ENCODE results near the gene KMT2E.

The KMT2E gene

DNA sequence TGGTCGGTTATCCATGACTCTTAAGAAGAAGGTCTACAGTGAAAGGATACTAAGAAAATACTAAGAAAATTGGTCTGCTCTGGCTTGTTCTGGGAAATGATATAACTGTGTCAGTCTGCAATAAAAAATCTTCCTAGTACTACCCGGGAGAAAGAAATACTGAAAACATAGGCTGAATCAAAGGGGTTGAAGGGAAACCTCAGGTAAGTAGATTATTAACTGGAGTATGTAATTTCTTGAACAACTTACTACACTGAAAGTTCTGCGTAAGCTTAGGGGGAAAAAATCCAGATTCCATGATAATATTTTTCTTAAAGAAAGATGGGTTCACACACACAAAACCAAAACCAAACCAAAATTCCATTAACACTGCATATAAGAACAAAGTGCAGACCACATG, 143.3 kb downstream of the KMT2E start:
- no peak overlapping the region for H3K4ac ChIP-seq (ENCODE audit: low read depth, low read length)
- no peak overlapping the region for H2BK5ac ChIP-seq (ENCODE audit: low read length)
- no peak overlapping the region for H4K5ac ChIP-seq (ENCODE audit: low read length)
- no peak overlapping the region for H3K18ac ChIP-seq (ENCODE audit: low read length)
- no peaks in the 10 kb centered on the region for H3K27me3 ChIP-seq (ENCODE audit: insufficient read depth, low read length, poor library complexity)
- no peak overlapping the region for H3K4me3 ChIP-seq (ENCODE audit: low read length)
- no peaks in the 10 kb centered on the region for H3K4me1 ChIP-seq (ENCODE audit: control insufficient read depth, low read depth, low read length)
- no peak overlapping the region for H2AK5ac ChIP-seq (ENCODE audit: low read length)
- H2BK15ac ChIP-seq (replicated peaks; ENCODE audit: low read depth) = no peak overlapping the region
- no peaks in the 10 kb centered on the region for H3K36me3 ChIP-seq (ENCODE audit: control insufficient read depth, insufficient read depth, low read length)
- H3K9ac ChIP-seq (ENCODE audit: low read length) = no peak overlapping the region
- H3K79me2 ChIP-seq (ENCODE audit: control insufficient read depth, insufficient read depth, low read length) = no peaks in the 10 kb centered on the region
- no peak for DNase-seq
- no CpG with 5 or more reads among the region's 3 CpGs for WGBS (ENCODE audit: extremely low coverage, insufficient coverage, low lambda C conversion rate)
- H3K27ac ChIP-seq (ENCODE audit: low read depth, low read length) = no peak overlapping the region
- no peak overlapping the region for H2BK120ac ChIP-seq (ENCODE audit: low read depth, low read length)
- H3K79me1 ChIP-seq (ENCODE audit: low read length) = no peaks in the 10 kb centered on the region
- H3K56ac ChIP-seq (ENCODE audit: low read length) = no peak overlapping the region
- H3K4me2 ChIP-seq (ENCODE audit: low read length) = no peak overlapping the region
- no peak overlapping the region for H3K23ac ChIP-seq (ENCODE audit: low read length)
- no peak overlapping the region for H4K8ac ChIP-seq (ENCODE audit: low read depth, low read length)

- H2BK120ac ChIP-seq (ENCODE audit: low read depth, low read length) = no peak overlapping the region
- H3K79me2 ChIP-seq (ENCODE audit: control insufficient read depth, insufficient read depth, low read length) = no peaks in the 10 kb centered on the region
- no peak overlapping the region for H3K56ac ChIP-seq (ENCODE audit: low read length)
- H3K9ac ChIP-seq (ENCODE audit: low read length) = no peak overlapping the region
- H3K27ac ChIP-seq (ENCODE audit: low read depth, low read length) = no peak overlapping the region
- no peaks in the 10 kb centered on the region for H3K79me1 ChIP-seq (ENCODE audit: low read length)
- no peak overlapping the region for H4K8ac ChIP-seq (ENCODE audit: low read depth, low read length)
- no peak for DNase-seq
- no peak overlapping the region for H3K4me2 ChIP-seq (ENCODE audit: low read length)
- H3K4ac ChIP-seq (ENCODE audit: low read depth, low read length) = no peak overlapping the region
- H2BK5ac ChIP-seq (ENCODE audit: low read length) = no peak overlapping the region
- no peak overlapping the region for H2AK5ac ChIP-seq (ENCODE audit: low read length)
- no peaks in the 10 kb centered on the region for H3K36me3 ChIP-seq (ENCODE audit: control insufficient read depth, insufficient read depth, low read length)
- H3K18ac ChIP-seq (ENCODE audit: low read length) = no peak overlapping the region
- H3K4me3 ChIP-seq (ENCODE audit: low read length) = no peak overlapping the region
- H3K23ac ChIP-seq (ENCODE audit: low read length) = no peak overlapping the region
- no CpG with 5 or more reads among the region's 1 CpG for WGBS (ENCODE audit: extremely low coverage, insufficient coverage, low lambda C conversion rate)
- no peaks in the 10 kb centered on the region for H3K27me3 ChIP-seq (ENCODE audit: insufficient read depth, low read length, poor library complexity)
- no peaks in the 10 kb centered on the region for H3K4me1 ChIP-seq (ENCODE audit: control insufficient read depth, low read depth, low read length)
- H2BK15ac ChIP-seq (replicated peaks; ENCODE audit: low read depth) = no peak overlapping the region
- H4K5ac ChIP-seq (ENCODE audit: low read length) = no peak overlapping the region
Measured at GRCh38 chr7:105161366-105161765, 147.4 kb downstream of the KMT2E start.

All from mesendoderm (in vitro differentiated cells).